Naive thymus-derived CD4-positive, alpha-beta T cell (primary cell): ENCODE measurements around the gene GTF3C1. TPM values are rescaled to one million over a fixed set of nuclear protein-coding genes. Genes with fewer than 3 reads are reported as not detected.

Source experiments
- ATAC-seq: fragments of 150-1000 bp; cut with Tn5 transposase; 2 replicates; pipeline ENCODE4 v1.10.0; 2021; ENCODE audit warnings: mild to moderate bottlenecking, moderate library complexity
- CTCF ChIA-PET: fragments of 350-600 bp; sonication (Branson Sonifier 250); formaldehyde crosslinking; loops from one replicate; lab custom pipeline; 2021; ENCODE audit warnings: antibody characterized with exemption; lab: Charles Lee
- POLR2A ChIA-PET: fragments of 350-600 bp; sonication (Branson Sonifier 250); formaldehyde crosslinking; loops from one replicate; lab custom pipeline; 2021; ENCODE audit warnings: antibody characterized with exemption, inconsistent platforms; lab: Charles Lee
- DNase-seq, 9 donors: peaks; one replicate each; pipeline versions ENCODE4 v3.0.0 to v3.0.0-alpha.2; 2020 to 2022; ENCODE audit warnings: mixed read lengths in 1 of 9
- H3K27ac ChIP-seq: one replicate; pipeline ENCODE4 v1.7.0; 2013; ENCODE audit warnings: mild to moderate bottlenecking, low read depth, low read length, moderate library complexity
- H3K27me3 ChIP-seq, 2 donors: one replicate each; pipeline ENCODE4 v1.7.0; 2013; ENCODE audit warnings: low read length in 2 of 2, mild to moderate bottlenecking in 2 of 2, moderate library complexity in 2 of 2; ENCODE audit not compliant: control insufficient read depth in 2 of 2, insufficient read depth in 2 of 2
- H3K36me3 ChIP-seq, 3 experiments: 1 replicate in 2 of 3; 2 replicates in 1 of 3; pipeline ENCODE4 v1.7.0; 2013; ENCODE audit warnings: low read length in 3 of 3, mild to moderate bottlenecking in 3 of 3, moderate library complexity in 1 of 3; ENCODE audit not compliant: insufficient read depth in 3 of 3, control insufficient read depth in 2 of 3
- H3K4me1 ChIP-seq, 2 donors: one replicate each; pipeline ENCODE4 v1.7.0; 2013; ENCODE audit warnings: low read length in 2 of 2, mild to moderate bottlenecking in 2 of 2, moderate library complexity in 1 of 2; ENCODE audit not compliant: control insufficient read depth in 2 of 2, insufficient read depth in 2 of 2
- H3K4me3 ChIP-seq: 2 replicates; pipeline ENCODE4 v1.7.0; 2013; ENCODE audit warnings: mild to moderate bottlenecking, low read length
- H3K9me3 ChIP-seq, 3 experiments: 1 replicate in 2 of 3; 2 replicates in 1 of 3; pipeline ENCODE4 v1.7.0; 2013; ENCODE audit warnings: low read length in 3 of 3; ENCODE audit not compliant: control insufficient read depth in 2 of 3
- H3K27ac Mint-ChIP-seq, 9 donors: one replicate each; pipeline ENCODE4 v1.8.0; 2020 to 2022; ENCODE audit warnings: mixed read lengths in 9 of 9, mild to moderate bottlenecking in 8 of 9, moderate library complexity in 5 of 9, inconsistent platforms in 2 of 9
- H3K27me3 Mint-ChIP-seq, 5 donors: one replicate each; pipeline ENCODE4 v1.8.0; 2021 to 2022; ENCODE audit warnings: mixed read lengths in 5 of 5, mild to moderate bottlenecking in 1 of 5
- H3K36me3 Mint-ChIP-seq, 5 donors: one replicate each; pipeline ENCODE4 v1.8.0; 2020 to 2022; ENCODE audit warnings: mixed read lengths in 5 of 5, mild to moderate bottlenecking in 3 of 5, inconsistent platforms in 1 of 5
- H3K4me1 Mint-ChIP-seq, 7 donors: one replicate each; pipeline ENCODE4 v1.8.0; 2020 to 2022; ENCODE audit warnings: mixed read lengths in 7 of 7, mild to moderate bottlenecking in 3 of 7, inconsistent platforms in 1 of 7
- H3K4me3 Mint-ChIP-seq, 10 donors: one replicate each; pipeline ENCODE4 v1.8.0; 2020 to 2022; ENCODE audit warnings: mild to moderate bottlenecking in 10 of 10, mixed read lengths in 10 of 10, moderate library complexity in 6 of 10, inconsistent platforms in 2 of 10
- H3K9me3 Mint-ChIP-seq, 11 donors: one replicate each; pipeline ENCODE4 v1.8.0; 2020 to 2022; ENCODE audit warnings: mixed read lengths in 11 of 11, mild to moderate bottlenecking in 4 of 11, inconsistent platforms in 1 of 11, moderate library complexity in 1 of 11
- intact Hi-C, 2 donors: fragments of 100-400 bp; cut with micrococcal nuclease; formaldehyde crosslinking; loops; one replicate each; pipeline ENCODE4 v1.15.1; 2023
- polyA plus RNA-seq, 2 donors: library from polyadenylated mRNA; unstranded; fragments of 300-500 nt; fragmentation: Illumina TruSeq; gene quantifications; one replicate each; pipeline ENCODE4 v1.2.3, GENCODE V29; 2021
- total RNA-seq, 6 experiments: library from RNA in 5 of 6; stranded (reverse) in 5 of 6; gene quantifications; 1 replicate in 5 of 6; 2 replicates in 1 of 6; pipeline ENCODE4 v1.2.3 and lab custom pipeline; 2021 to 2026

The GTF3C1 gene
- total and polyA plus RNA-seq, 7 experiments from 2014 or later, result 19.0 to 60.0 (median 52.5) TPM

- no peak for ATAC-seq
- Mint-ChIP-seq H3K4me3 (no peak overlapping the region), H3K27ac (peak overlapping the region in 1 of 9 donors; percentile 73)
These were observed 5.9 kb downstream of the GTF3C1 start for GRCh38 chr16:27543801-27544200.

GRCh38 chr16:27539636-27540035 lies 10.1 kb downstream of the GTF3C1 start:
- Mint-ChIP-seq H3K4me3 (no peak overlapping the region), H3K27me3 (no peaks in the 10 kb centered on the region), H3K4me1 (peaks cover 0 to 21% (median 8%) of the 10 kb centered on the region in 7 donors), H3K9me3 (peaks cover 0 to 5% (median 0%) of the 10 kb centered on the region in 11 donors), H3K36me3 (peaks cover 34 to 84% (median 59%) of the 10 kb centered on the region in 5 donors), H3K27ac (no peak overlapping the region)
- intact Hi-C loops, result no loop called here
- H3K4me3 ChIP-seq, result no peak overlapping the region
- ChIA-PET POLR2A (interaction anchor here (0.6 to 1.3 kb wide), 2 partner anchors 11 kb away, joined by 3 to 4 read pairs; partner anchors contain the start of gene KATNIP), CTCF (no interaction called here)
- H3K4me1 ChIP-seq, result no peaks in the 10 kb centered on the region
- DNase-seq (no peak), ATAC-seq (no peak)
- peaks cover 0 to 4% (median 0%) of the 10 kb centered on the region in 3 experiments for H3K9me3 ChIP-seq
- H3K36me3 ChIP-seq, result peaks cover 8 to 93% (median 21%) of the 10 kb centered on the region in 3 experiments
- H3K27ac ChIP-seq, result no peak overlapping the region
- no peaks in the 10 kb centered on the region for H3K27me3 ChIP-seq

More at GRCh38 chr16:27543801-27544200, 5.9 kb downstream of the GTF3C1 start:
- intact Hi-C loops, result no loop called here
- ChIA-PET POLR2A (no interaction called here), CTCF (no interaction called here)
- peaks cover 22 to 46% (median 28%) of the 10 kb centered on the region in 7 donors for H3K4me1 Mint-ChIP-seq
- H3K4me3 ChIP-seq, result no peak overlapping the region
- DNase-seq, result no peak
- H3K27me3 Mint-ChIP-seq, result no peaks in the 10 kb centered on the region
- H3K36me3 Mint-ChIP-seq, result peaks cover 30 to 73% (median 50%) of the 10 kb centered on the region in 5 donors
- H3K27me3 ChIP-seq, result no peaks in the 10 kb centered on the region
- peaks cover 0 to 4% (median 0%) of the 10 kb centered on the region in 3 experiments for H3K9me3 ChIP-seq
- peaks cover 7 to 9% of the 10 kb centered on the region in 2 donors for H3K4me1 ChIP-seq
- H3K9me3 Mint-ChIP-seq, result peaks cover 0 to 5% (median 0%) of the 10 kb centered on the region in 11 donors
- peaks cover 8 to 69% (median 22%) of the 10 kb centered on the region in 3 experiments for H3K36me3 ChIP-seq
- H3K27ac ChIP-seq, result no peak overlapping the region

GRCh38 chr16:27539120-27539519 lies 10.6 kb downstream of the GTF3C1 start:
- Histone ChIP-seq H3K27me3 (no peaks in the 10 kb centered on the region), H3K36me3 (peaks cover 8 to 93% (median 17%) of the 10 kb centered on the region in 3 experiments), H3K4me1 (no peaks in the 10 kb centered on the region), H3K27ac (no peak overlapping the region), H3K9me3 (peaks cover 0 to 4% (median 0%) of the 10 kb centered on the region in 3 experiments), H3K4me3 (no peak overlapping the region)
- no peak overlapping the region for H3K4me3 Mint-ChIP-seq
- H3K9me3 Mint-ChIP-seq, result peaks cover 0 to 5% (median 0%) of the 10 kb centered on the region in 11 donors
- DNase-seq (no peak), ATAC-seq (peak; percentile 51)
- H3K36me3 Mint-ChIP-seq, result peaks cover 32 to 83% (median 55%) of the 10 kb centered on the region in 5 donors
- no peaks in the 10 kb centered on the region for H3K27me3 Mint-ChIP-seq
- H3K27ac Mint-ChIP-seq, result no peak overlapping the region
- ChIA-PET CTCF (no interaction called here), POLR2A (no interaction called here)
- H3K4me1 Mint-ChIP-seq, result peaks cover 0 to 16% (median 8%) of the 10 kb centered on the region in 7 donors
- intact Hi-C loops, result no loop called here

- H3K9me3 Mint-ChIP-seq, result peaks cover 0 to 5% (median 0%) of the 10 kb centered on the region in 11 donors
- intact Hi-C loops, result no loop called here
- H3K4me3 ChIP-seq, result no peak overlapping the region
- H3K4me1 Mint-ChIP-seq, result peaks cover 0 to 16% (median 8%) of the 10 kb centered on the region in 7 donors
- ATAC-seq (no peak), DNase-seq (no peak)
- ChIA-PET POLR2A (no interaction called here), CTCF (no interaction called here)
- H3K36me3 Mint-ChIP-seq, result peaks cover 32 to 82% (median 55%) of the 10 kb centered on the region in 5 donors
- no peaks in the 10 kb centered on the region for H3K27me3 Mint-ChIP-seq
- no peak overlapping the region for H3K4me3 Mint-ChIP-seq
- H3K27me3 ChIP-seq, result no peaks in the 10 kb centered on the region
- peak overlapping the region in 1 of 9 donors; percentile 36 for H3K27ac Mint-ChIP-seq
- peaks cover 0 to 4% (median 0%) of the 10 kb centered on the region in 3 experiments for H3K9me3 ChIP-seq
- H3K27ac ChIP-seq, result no peak overlapping the region
- H3K4me1 ChIP-seq, result no peaks in the 10 kb centered on the region
- H3K36me3 ChIP-seq, result peaks cover 5 to 92% (median 17%) of the 10 kb centered on the region in 3 experiments
These were observed 11.2 kb downstream of the GTF3C1 start for GRCh38 chr16:27538528-27538927.

GRCh38 chr16:27534256-27534655 lies 15.5 kb downstream of the GTF3C1 start:
- H3K27me3 Mint-ChIP-seq, result no peaks in the 10 kb centered on the region
- peaks cover 4 to 21% (median 9%) of the 10 kb centered on the region in 7 donors for H3K4me1 Mint-ChIP-seq
- Histone ChIP-seq H3K9me3 (no peaks in the 10 kb centered on the region), H3K27ac (no peak overlapping the region), H3K4me1 (no peaks in the 10 kb centered on the region), H3K4me3 (no peak overlapping the region), H3K36me3 (peaks cover 0 to 90% (median 15%) of the 10 kb centered on the region in 3 experiments), H3K27me3 (no peaks in the 10 kb centered on the region)
- ATAC-seq (no peak), DNase-seq (no peak)
- CTCF ChIA-PET, result no interaction called here
- intact Hi-C loops, result no loop called here
- H3K4me3 Mint-ChIP-seq, result no peak overlapping the region
- no peaks in the 10 kb centered on the region for H3K9me3 Mint-ChIP-seq
- H3K27ac Mint-ChIP-seq, result no peak overlapping the region
- H3K36me3 Mint-ChIP-seq, result peaks cover 43 to 75% (median 53%) of the 10 kb centered on the region in 5 donors
- POLR2A ChIA-PET, result interaction anchor here (0.9 kb wide), 1 partner anchor 16 kb away, joined by 3 read pairs; the partner anchor contains the start of genes GTF3C1 and KATNIP

- Mint-ChIP-seq H3K27me3 (no peaks in the 10 kb centered on the region), H3K9me3 (peaks cover 0 to 2% (median 0%) of the 10 kb centered on the region in 11 donors), H3K27ac (peak overlapping the region in 3 of 9 donors; percentile 50 to 74 (median 65)), H3K4me3 (no peak overlapping the region), H3K4me1 (peaks cover 4 to 16% (median 9%) of the 10 kb centered on the region in 7 donors), H3K36me3 (peaks cover 42 to 74% (median 53%) of the 10 kb centered on the region in 5 donors)
- Histone ChIP-seq H3K36me3 (peaks cover 15 to 89% (median 21%) of the 10 kb centered on the region in 3 experiments), H3K27me3 (no peaks in the 10 kb centered on the region), H3K4me1 (no peaks in the 10 kb centered on the region), H3K9me3 (no peaks in the 10 kb centered on the region), H3K27ac (no peak overlapping the region), H3K4me3 (no peak overlapping the region)
- intact Hi-C loops, result no loop called here
- ATAC-seq, result no peak
- no peak for DNase-seq
- ChIA-PET CTCF (no interaction called here), POLR2A (no interaction called here)
These were observed 17.6 kb downstream of the GTF3C1 start for GRCh38 chr16:27531826-27532800.
